ENCODE measurements around the gene FBXO42.
"Not testable (repeated sequence)": the region's sequence is repeated elsewhere in the genome, so short reads cannot be mapped to it uniquely, and the experiment has no call there.

FBXO42 gene

GRCh38 chr1:16266411-16267118 lies 85.7 kb downstream of the FBXO42 start:
- no peak for DNase-seq (ENCODE audit: low spot score)

DNA sequence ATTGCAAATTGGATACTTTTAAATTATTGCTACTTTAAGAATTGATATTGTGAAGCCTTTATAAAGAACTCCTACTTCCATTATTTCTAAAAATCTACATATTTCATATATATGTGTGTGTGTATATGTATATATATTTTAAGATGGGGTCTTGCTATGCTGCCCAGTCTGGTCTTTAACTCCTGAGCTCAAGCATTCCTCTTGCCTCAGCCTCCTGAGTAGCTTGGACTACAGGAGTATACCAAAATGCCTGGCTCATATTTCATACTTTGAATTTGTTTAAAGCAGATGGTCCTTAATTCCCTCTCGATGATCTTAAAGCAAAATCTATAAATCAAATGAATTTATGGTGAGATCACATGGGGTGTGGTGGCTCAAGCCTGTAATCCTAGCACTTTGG lies 90.2 kb downstream of the FBXO42 start:
- DNase-seq (ENCODE audit: low spot score), result no peak

GRCh38 chr1:16260814-16261213 lies 91.5 kb downstream of the FBXO42 start:
- peak; percentile 52 for DNase-seq (ENCODE audit: low spot score)

DNA sequence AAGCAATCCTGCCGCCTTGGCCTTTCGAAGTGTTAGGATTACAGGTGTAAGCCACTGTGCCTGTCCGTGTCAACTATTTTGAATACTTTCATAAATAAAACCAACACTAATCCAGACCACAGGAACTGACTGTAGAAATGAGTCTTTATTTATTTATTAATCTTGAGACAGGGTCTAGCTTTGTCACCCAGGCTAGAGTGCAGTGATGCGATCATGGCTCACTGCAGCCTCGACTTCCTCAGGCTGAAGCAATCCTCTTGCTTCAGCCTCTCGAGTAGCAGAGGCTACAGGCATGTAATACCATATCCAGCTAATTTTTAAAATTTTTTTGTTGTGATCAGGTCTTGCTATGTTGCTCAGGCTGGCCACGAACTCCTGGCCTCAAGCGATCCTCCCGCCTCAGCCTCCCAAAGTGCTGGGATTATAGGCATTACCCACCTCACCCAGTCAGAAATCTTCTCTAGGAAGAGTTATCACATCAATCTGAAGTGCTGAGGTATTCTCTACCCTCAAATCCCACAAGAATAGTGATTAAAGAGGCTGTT lies 93.6 kb downstream of the FBXO42 start:
- no peak for DNase-seq (ENCODE audit: low spot score)

GRCh38 chr1:16257968-16258367 lies 94.3 kb downstream of the FBXO42 start:
- no peak for DNase-seq (ENCODE audit: low spot score)

GRCh38 chr1:16257556-16257955 lies 94.7 kb downstream of the FBXO42 start:
- not testable (repeated sequence) for DNase-seq (ENCODE audit: low spot score)

DNA sequence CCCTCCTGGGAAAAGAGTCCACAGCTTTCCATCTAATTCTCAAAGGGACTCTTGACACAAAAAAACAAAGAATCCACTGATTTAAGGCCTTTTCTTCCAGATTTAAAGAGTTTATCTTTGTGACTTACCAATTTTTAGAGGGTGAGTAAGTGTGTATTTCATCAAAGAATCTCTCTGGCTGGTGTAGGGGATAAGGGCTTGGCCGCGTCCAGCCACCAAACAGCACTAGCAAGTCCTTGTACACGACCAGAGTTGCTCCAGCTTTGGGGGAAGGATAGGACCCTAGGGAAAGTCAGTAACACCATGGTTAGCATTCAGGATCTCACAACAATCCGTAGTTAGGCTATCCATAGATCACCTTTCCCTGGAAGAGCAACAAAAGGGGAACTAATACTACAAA lies 95.8 kb downstream of the FBXO42 start:
- DNase-seq (ENCODE audit: low spot score), result no peak

DNA sequence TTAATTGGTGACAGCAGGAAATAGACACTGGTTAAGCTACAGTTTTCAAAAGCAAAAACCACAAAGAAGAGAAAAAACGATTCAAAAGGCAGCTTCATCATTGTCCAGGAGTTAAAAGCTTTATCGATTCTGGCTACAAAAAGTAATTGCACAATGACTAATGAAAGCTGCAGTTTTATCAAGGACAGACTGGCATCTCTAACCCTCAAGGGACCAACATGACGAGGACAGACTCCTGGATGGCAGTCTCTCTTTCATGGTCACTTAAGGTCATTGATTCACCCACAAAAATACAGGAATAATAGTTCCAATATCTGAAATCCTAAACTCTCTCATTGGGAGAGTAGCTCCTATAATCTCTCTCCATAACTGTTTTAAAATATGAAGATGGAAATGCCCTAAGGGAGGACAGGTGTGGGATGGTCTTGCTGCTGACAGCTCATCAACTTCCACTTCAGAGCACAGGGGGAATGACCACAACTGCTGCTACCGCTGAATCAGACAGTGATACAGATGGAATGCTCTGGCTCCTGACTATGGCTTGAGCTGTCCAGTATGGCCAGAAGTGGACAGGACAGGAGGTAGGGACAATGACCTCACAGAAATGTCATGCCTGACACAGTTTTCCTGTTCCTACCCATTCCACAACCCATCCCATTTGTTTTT lies 97.9 kb downstream of the FBXO42 start:
- DNase-seq (ENCODE audit: low spot score), result peak; percentile 25

DNA sequence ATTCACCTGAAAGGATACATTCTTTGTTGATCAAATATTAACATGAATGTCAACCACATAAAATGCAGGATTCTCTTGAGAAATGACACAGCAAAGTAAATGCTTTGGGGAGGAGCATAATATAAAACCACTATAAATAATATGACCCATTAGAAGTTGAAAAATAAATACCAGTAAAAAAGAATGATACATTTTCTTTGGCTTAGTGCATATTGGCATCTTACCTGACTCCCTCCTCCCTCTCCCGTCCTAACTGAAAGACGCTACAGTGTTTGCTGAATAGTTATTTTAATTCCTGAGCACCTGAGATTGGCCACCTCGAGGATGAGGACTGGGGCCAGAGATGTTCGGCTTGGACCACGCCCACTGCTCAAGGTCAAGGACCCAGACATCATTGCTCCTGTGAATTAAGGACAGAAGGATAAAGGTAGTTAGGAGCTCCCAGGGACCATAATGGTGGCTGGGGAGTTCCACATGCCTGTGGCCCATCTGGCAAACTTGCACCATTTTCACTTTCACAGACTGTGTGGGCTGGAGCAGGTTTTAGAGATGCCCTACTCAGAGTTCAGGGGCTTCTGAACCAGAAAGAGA lies 98.9 kb downstream of the FBXO42 start:
- no peak for DNase-seq (ENCODE audit: low spot score)

- DNase-seq (ENCODE audit: low spot score), result no peak
These were observed 99.4 kb downstream of the FBXO42 start for GRCh38 chr1:16252912-16253311.

DNA sequence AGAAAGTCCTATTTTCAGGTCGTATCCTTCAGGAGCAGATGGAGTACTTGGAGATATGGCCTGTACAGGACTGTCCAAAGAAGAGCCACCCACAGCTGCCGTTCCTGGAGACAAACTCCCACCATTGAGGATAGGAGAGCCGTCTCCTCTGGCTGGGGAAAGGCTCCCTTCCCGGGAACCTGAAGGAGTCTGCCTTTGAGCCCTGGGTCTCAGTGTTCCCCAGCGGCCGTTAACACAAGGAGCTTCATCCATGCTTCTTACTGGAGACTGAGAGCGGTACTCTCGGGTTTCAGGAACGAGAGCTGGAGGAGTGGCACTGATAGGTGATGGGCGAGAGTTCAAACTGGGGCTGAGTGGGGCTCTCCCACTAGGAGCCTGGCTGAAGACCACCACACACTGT lies 100.9 kb downstream of the FBXO42 start:
- no peak for DNase-seq (ENCODE audit: low spot score)

DNA sequence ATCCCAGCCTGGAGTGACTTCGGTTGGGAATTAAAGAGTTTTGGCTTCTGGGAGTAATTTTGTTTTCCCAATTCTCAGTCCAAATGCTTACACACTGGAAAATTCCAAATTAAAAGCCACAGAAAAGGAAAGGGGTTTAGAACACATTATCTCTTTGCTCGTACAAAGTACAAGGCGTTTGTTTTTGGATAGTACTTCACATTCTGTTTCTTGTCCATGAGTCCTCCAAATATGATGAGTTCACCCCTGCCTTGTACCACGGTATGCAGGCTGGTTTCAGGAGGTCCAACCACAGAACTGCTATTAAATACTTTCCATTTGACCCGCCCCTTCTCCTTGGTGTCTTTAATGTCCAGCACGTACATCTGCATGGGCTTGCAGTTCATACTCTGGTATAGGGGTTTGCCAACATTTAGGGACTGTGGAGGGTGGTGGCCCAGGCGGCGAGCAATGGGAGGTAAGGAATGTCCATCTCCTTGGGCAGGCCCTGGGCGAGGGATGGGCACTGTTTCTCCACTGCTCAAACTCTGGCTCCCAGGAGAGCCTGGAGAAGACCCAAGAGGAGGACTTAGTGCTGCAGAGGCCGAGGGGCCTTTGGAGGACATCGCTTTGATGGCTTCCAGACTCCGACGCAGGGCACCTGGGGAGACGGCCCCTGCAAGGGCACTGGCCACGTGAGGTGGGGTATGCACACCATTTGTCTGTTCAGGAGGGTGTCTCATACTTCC lies 101.6 kb downstream of the FBXO42 start:
- DNase-seq (ENCODE audit: low spot score), result peak; percentile 61

GRCh38 chr1:16249596-16250241 lies 102.6 kb downstream of the FBXO42 start:
- DNase-seq (ENCODE audit: low spot score), result peak; percentile 85

DNA sequence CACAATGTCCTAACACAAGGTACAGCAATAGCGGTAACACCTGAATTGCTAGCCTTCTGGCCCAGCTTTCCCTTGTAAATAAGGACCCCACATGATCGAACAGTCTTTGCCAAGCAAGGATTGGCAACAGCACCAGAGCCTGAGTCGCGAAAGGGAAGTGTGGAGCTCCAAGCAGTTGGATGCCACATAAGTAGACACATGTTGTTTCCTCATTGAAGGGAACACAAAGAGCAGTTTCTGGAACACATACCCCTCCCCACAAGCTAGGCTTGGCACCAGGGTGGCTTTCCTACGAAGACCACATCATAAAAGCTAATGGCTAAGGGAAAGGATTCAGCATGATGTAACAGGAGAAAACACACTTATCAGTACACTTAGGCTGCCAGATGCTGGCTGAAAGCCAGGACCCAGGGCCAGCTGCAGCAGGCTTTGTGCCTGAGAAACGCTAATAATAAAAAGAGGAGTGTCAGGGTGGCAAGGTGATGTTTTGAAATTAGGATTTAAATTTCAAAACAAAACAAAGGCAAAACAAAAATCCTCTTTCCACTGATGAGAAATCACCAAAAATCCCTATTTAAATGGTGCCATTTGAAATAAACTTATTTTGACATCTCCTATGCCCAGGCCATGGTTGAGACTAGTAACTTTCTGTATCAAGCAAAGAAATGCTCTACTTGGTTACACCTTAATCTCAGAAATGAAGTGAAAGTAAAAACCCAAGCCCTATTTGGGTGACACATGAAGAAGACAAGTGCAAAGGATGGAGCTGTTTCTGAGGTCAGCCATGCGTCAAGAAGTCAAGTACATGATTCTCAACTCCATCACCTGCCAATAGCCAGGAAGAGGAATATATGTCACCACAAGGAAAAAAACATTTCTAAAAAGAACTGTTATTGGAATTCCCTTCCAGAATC lies 103.4 kb downstream of the FBXO42 start:
- peak; percentile 67 for DNase-seq (ENCODE audit: low spot score)

DNA sequence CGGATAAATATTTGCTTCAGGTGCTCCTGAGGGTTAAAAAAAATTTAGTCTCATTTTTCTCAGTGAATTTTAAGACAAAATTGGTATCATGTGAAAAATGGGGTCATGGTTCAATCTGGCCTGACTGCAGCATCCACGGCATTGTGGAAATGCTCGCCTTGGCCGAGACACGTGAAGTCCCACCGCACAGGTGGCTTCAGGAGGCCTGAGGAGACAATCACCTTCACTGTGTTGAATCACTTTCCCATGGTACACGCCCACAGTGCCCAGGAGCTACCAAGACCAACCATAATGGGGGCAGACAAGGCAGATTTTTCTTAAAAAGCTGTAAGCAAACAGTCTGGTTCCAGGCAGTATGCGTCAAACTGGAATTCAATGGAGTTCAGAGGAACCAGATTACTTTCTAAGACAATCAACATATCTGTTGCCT lies 104.3 kb downstream of the FBXO42 start:
- no peak for DNase-seq (ENCODE audit: low spot score)

DNA sequence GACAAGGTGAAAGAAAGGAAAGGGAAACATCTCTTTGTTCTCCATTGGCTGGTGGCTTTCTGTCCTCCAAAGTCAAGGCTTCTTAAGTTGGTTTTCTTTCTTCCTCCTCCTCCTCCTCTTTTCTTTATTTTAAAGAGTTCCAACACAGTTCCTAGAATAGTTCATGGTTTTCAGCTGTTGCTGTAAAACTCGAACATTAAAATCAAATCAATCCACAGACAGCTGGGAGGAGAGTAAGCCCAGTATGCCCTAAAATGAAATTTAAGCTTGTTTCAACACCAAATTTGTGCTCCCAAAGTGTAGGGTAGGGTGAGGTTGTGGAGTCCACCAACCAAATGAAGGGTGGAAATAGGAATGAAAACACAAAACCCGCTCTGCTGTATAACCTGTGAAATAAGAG lies 104.8 kb downstream of the FBXO42 start:
- no peak for DNase-seq (ENCODE audit: low spot score)

DNA sequence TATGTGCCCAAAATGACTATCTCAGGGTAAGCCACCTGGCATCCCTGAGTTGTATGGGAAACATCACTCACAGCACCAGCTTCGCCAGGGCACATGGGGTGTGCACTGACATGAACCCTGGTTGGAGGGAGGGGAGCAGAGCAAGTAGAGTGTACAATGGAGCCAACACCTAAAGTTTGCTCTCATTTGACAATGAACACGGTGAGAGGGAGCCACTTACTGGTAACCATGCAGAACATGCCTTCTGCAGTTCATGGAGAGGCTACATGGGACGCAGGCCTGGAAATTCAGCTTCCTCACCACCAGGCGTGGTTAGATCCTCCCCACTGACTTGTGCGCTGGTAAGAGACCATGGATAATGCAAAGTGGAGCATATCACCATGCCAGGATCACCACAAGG lies 105.3 kb downstream of the FBXO42 start:
- DNase-seq (ENCODE audit: low spot score), result no peak

DNA sequence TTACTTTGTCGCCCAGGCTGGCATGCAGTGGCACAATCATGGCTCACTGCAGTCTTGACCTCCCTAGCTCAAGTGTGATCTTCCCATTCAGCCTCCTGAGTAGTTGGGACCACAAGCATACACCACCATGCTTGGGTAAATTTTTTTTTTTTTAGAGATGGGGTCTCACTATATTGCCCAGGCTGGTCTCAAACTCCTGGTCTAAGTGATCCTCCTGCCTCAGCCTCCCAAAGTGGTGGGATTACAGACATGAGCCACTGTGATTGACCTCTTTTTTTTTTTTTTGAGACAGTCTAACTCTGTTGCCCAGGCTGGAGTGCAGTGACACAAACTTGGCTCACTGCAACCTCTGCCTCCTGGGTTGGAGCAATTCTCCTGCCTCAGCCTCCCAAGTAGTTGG lies 106.0 kb downstream of the FBXO42 start:
- DNase-seq (ENCODE audit: low spot score), result not testable (repeated sequence)

DNA sequence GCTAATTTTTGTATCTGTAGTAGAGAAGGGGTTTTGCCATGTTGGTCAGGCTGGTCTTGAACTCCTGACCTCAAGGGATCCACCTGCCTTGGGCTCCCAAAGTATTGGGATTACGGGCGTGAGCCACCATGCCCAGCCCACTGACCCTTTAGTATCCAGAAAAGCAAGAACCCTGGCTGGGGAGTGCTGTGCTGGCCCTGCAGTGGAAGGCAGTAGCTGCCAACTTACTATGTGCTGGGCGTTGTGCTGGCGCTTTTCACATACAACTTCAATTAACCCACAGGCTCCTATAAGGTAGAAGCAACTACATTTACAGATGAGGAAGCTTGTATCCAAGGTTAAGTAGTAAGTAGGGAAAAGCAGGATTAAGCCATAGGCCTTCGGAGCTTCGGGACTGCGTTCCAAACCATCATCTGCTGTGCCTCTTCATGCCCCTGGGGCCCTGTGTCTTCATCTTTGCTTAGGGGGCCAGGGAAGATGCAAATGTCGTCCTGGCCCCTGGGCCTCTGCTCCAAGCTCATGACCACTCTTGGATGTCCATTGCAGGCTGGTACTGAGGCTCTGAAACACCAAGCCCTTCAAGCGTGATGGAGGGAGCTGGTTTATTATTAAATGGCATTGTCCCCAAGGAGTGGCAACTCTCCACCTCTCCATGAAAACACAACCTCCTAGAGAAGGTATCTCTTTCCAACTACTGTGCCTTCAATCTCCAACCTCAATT lies 106.6 kb downstream of the FBXO42 start:
- no peak for DNase-seq (ENCODE audit: low spot score)

DNA sequence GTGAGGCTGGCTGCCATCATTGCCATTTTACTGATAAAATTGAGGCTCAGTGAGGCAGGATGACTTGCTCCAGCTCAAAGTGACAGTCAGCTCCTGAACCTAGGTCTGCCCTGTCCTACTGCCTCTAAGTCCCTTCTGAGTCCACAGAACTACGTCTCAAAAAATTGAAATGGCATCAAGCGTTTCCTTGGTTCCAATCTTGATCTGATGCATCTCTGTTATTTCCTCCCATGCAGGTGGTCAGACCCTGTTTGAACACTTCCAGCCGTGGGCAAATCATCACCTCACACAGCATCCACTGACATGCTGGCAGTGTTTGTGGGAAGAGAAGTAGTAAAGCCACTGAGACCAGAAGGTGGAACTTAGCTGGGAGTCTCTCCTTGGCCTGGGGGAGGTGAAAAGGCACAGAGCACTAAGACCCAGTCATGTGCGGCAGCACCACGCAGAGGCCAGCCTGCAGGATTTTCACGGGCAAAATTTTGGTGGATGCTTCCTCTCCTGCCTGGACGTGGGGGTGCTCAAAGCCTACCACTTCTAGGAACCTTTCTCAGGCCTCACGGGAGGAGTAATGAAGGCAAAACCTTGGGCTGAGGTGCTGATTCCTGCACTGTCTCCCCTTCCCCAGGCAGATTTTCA lies 107.5 kb downstream of the FBXO42 start:
- no peak for DNase-seq (ENCODE audit: low spot score)
